Astrocyte (in vitro differentiated cells and primary cell): Measurements from ENCODE around the gene C10orf120. TPM values are rescaled to one million over a fixed set of nuclear protein-coding genes. Genes with fewer than 3 reads are reported as not detected.

ENCODE experiments used
- DNase-seq: peaks from one replicate; pipeline ENCODE4 v3.0.0-alpha.2; 2010; ENCODE audit warnings: low read depth
- FAIRE-seq: peaks from 2 replicates; lab custom pipeline; 2011; peaks lifted over from hg19 to GRCh38; lab: Jason Lieb, UNC
- H2AFZ ChIP-seq: 2 replicates; pipeline ENCODE4 v1.6.0; 2012; ENCODE audit warnings: low read depth, low read length, inconsistent platforms
- H3K27ac ChIP-seq: 2 replicates; pipeline ENCODE4 v1.5.1; 2011; ENCODE audit warnings: low read depth, low read length, inconsistent platforms
- H3K27me3 ChIP-seq: 2 replicates; pipeline ENCODE4 v1.6.0; 2011; ENCODE audit warnings: low read length, inconsistent platforms; ENCODE audit not compliant: insufficient read depth
- H3K36me3 ChIP-seq: 2 replicates; pipeline ENCODE4 v1.5.1; 2011; ENCODE audit warnings: low read length, inconsistent platforms; ENCODE audit not compliant: insufficient read depth
- H3K4me1 ChIP-seq: 2 replicates; pipeline ENCODE4 v1.5.1; 2011; ENCODE audit warnings: low read length, inconsistent platforms; ENCODE audit not compliant: insufficient read depth
- H3K4me2 ChIP-seq: 2 replicates; pipeline ENCODE4 v1.6.0; 2012; ENCODE audit warnings: low read length, inconsistent platforms
- H3K4me3 ChIP-seq: 2 replicates; pipeline ENCODE4 v1.5.1; 2011; ENCODE audit warnings: low read depth, mild to moderate bottlenecking, low read length, inconsistent platforms; ENCODE audit not compliant: insufficient read depth
- H3K79me2 ChIP-seq: 2 replicates; pipeline ENCODE4 v1.6.0; 2012; ENCODE audit warnings: mild to moderate bottlenecking, low read length, inconsistent platforms; ENCODE audit not compliant: insufficient read depth
- H3K9ac ChIP-seq: 2 replicates; pipeline ENCODE4 v1.6.0; 2012; ENCODE audit warnings: mild to moderate bottlenecking, low read length, inconsistent platforms
- H3K9me3 ChIP-seq: 2 replicates; pipeline ENCODE4 v1.5.1; 2012; ENCODE audit warnings: low read depth, mild to moderate bottlenecking, low read length, inconsistent platforms; ENCODE audit not compliant: insufficient read depth
- H4K20me1 ChIP-seq: 2 replicates; pipeline ENCODE4 v1.6.0; 2012; ENCODE audit warnings: low read length, inconsistent platforms; ENCODE audit not compliant: insufficient read depth
- H3K27ac Mint-ChIP-seq: one replicate; pipeline ENCODE4 v1.8.0; 2021; ENCODE audit warnings: mild to moderate bottlenecking, mixed read lengths; ENCODE audit not compliant: unreplicated experiment
- H3K27me3 Mint-ChIP-seq: one replicate; pipeline ENCODE4 v1.8.0; 2021; ENCODE audit warnings: low read depth, mixed read lengths; ENCODE audit not compliant: unreplicated experiment
- H3K36me3 Mint-ChIP-seq: one replicate; pipeline ENCODE4 v1.8.0; 2021; ENCODE audit warnings: low read depth, mixed read lengths; ENCODE audit not compliant: unreplicated experiment
- H3K4me1 Mint-ChIP-seq: one replicate; pipeline ENCODE4 v1.8.0; 2021; ENCODE audit warnings: low read depth, mixed read lengths; ENCODE audit not compliant: unreplicated experiment
- H3K4me3 Mint-ChIP-seq: one replicate; pipeline ENCODE4 v1.8.0; 2021; ENCODE audit warnings: mild to moderate bottlenecking, moderate library complexity, mixed read lengths; ENCODE audit not compliant: unreplicated experiment
- H3K9me3 Mint-ChIP-seq: one replicate; pipeline ENCODE4 v1.8.0; 2021; ENCODE audit warnings: mild to moderate bottlenecking, mixed read lengths; ENCODE audit not compliant: unreplicated experiment
- CTCF ChIP-seq: IDR thresholded peaks from 2 replicates; pipeline ENCODE4 v1.5.1; 2011; ENCODE audit warnings: low read depth, mild to moderate bottlenecking, inconsistent platforms, low read length, moderate library complexity; ENCODE audit not compliant: insufficient read depth
- EZH2 ChIP-seq: IDR thresholded peaks from 2 replicates; pipeline ENCODE4 v1.6.1; 2012; ENCODE audit warnings: mild to moderate bottlenecking, low read length, inconsistent platforms; ENCODE audit not compliant: insufficient read depth
- total RNA-seq: library from RNA; stranded (reverse); gene quantifications from 2 replicates; pipeline ENCODE4 v1.2.1, GENCODE V29; 2021

The C10orf120 gene
- total RNA-seq, 1 donor from 2014 or later, result not detected

GRCh38 chr10:122657255-122657654 lies 42.4 kb downstream of the C10orf120 start:
- Histone ChIP-seq H3K27me3 (no peaks in the 10 kb centered on the region), H3K9me3 (no peaks in the 10 kb centered on the region), H3K36me3 (no peaks in the 10 kb centered on the region), H3K4me2 (no peak overlapping the region), H2AFZ (no peak overlapping the region), H3K9ac (no peak overlapping the region), H3K27ac (no peak overlapping the region), H3K4me3 (no peak overlapping the region), H4K20me1 (no peaks in the 10 kb centered on the region), H3K4me1 (no peaks in the 10 kb centered on the region), H3K79me2 (no peaks in the 10 kb centered on the region)
- Mint-ChIP-seq H3K4me1 (peaks cover 2% of the 10 kb centered on the region), H3K27me3 (peaks cover 36% of the 10 kb centered on the region), H3K9me3 (peaks cover 5% of the 10 kb centered on the region), H3K36me3 (no peaks in the 10 kb centered on the region), H3K27ac (no peak overlapping the region), H3K4me3 (no peak overlapping the region)
- FAIRE-seq (no peak), DNase-seq (no peak)
- TF ChIP-seq EZH2 (no peak), CTCF (no peak)

GRCh38 chr10:122656741-122657140 lies 42.9 kb downstream of the C10orf120 start:
- H2AFZ ChIP-seq, result no peak overlapping the region
- TF ChIP-seq EZH2 (no peak), CTCF (no peak)
- H3K4me3 Mint-ChIP-seq, result no peak overlapping the region
- no peak for DNase-seq
- no peaks in the 10 kb centered on the region for H3K79me2 ChIP-seq
- no peak overlapping the region for H3K9ac ChIP-seq
- H3K27ac ChIP-seq, result no peak overlapping the region
- no peak overlapping the region for H3K4me2 ChIP-seq
- peaks cover 5% of the 10 kb centered on the region for H3K9me3 Mint-ChIP-seq
- H3K9me3 ChIP-seq, result no peaks in the 10 kb centered on the region
- H3K27me3 Mint-ChIP-seq, result peaks cover 41% of the 10 kb centered on the region
- H3K36me3 ChIP-seq, result no peaks in the 10 kb centered on the region
- FAIRE-seq, result no peak
- no peaks in the 10 kb centered on the region for H4K20me1 ChIP-seq
- H3K27ac Mint-ChIP-seq, result no peak overlapping the region
- no peaks in the 10 kb centered on the region for H3K36me3 Mint-ChIP-seq
- no peaks in the 10 kb centered on the region for H3K4me1 ChIP-seq
- no peak overlapping the region for H3K4me3 ChIP-seq
- H3K4me1 Mint-ChIP-seq, result peaks cover 2% of the 10 kb centered on the region
- H3K27me3 ChIP-seq, result no peaks in the 10 kb centered on the region

GRCh38 chr10:122656308-122656705 lies 43.3 kb downstream of the C10orf120 start:
- Histone ChIP-seq H3K9me3 (no peaks in the 10 kb centered on the region), H3K4me2 (no peak overlapping the region), H3K27ac (no peak overlapping the region), H3K9ac (no peak overlapping the region), H3K36me3 (no peaks in the 10 kb centered on the region), H3K4me3 (no peak overlapping the region), H3K4me1 (no peaks in the 10 kb centered on the region), H4K20me1 (no peaks in the 10 kb centered on the region), H2AFZ (no peak overlapping the region), H3K27me3 (no peaks in the 10 kb centered on the region), H3K79me2 (no peaks in the 10 kb centered on the region)
- H3K9me3 Mint-ChIP-seq, result peaks cover 5% of the 10 kb centered on the region
- TF ChIP-seq EZH2 (no peak), CTCF (no peak)
- DNase-seq, result no peak
- no peaks in the 10 kb centered on the region for H3K36me3 Mint-ChIP-seq
- no peak overlapping the region for H3K27ac Mint-ChIP-seq
- peaks cover 42% of the 10 kb centered on the region for H3K27me3 Mint-ChIP-seq
- FAIRE-seq, result no peak
- no peak overlapping the region for H3K4me3 Mint-ChIP-seq
- H3K4me1 Mint-ChIP-seq, result peaks cover 2% of the 10 kb centered on the region
